Psoas muscle (tissue), 8 donors: ENCODE measurements around the gene YWHAH. TPM values are rescaled to one million over a fixed set of nuclear protein-coding genes. Genes with fewer than 3 reads are reported as not detected.
A peak's percentile ranks its signal among the peaks of the same experiment; 100 is the strongest.

Experiments used
- ATAC-seq, 4 donors: fragments of 200-7000 bp; cut with Tn5 transposase; one replicate each; pipeline ENCODE4 v1.9.1; 2020; ENCODE audit warnings: moderate library complexity in 3 of 4, mild to moderate bottlenecking in 2 of 4
- DNase-seq, 2 donors: peaks; one replicate each; pipeline ENCODE4 v3.0.0-alpha.2; 2020
- H3K27ac ChIP-seq: fragments of 200-600 bp; one replicate; pipeline ENCODE4 v1.8.0; 2022
- H3K27me3 ChIP-seq, 3 donors: fragments of 200-600 bp in 1 of 3; one replicate each; pipeline versions ENCODE4 v1.6.1 to v1.8.0; 2013 to 2022; ENCODE audit warnings: low read length in 2 of 3, mild to moderate bottlenecking in 2 of 3, moderate library complexity in 1 of 3; ENCODE audit not compliant: insufficient read depth in 3 of 3
- H3K36me3 ChIP-seq, 2 donors: fragments of 200-600 bp in 1 of 2; one replicate each; pipeline versions ENCODE4 v1.6.1 to v1.8.0; 2013 to 2022; ENCODE audit warnings: low read depth in 1 of 2, mild to moderate bottlenecking in 1 of 2, moderate library complexity in 1 of 2; ENCODE audit not compliant: insufficient read depth in 1 of 2
- H3K4me1 ChIP-seq: fragments of 200-600 bp; one replicate; pipeline ENCODE4 v1.8.0; 2022
- H3K4me3 ChIP-seq: fragments of 200-600 bp; one replicate; pipeline ENCODE4 v1.8.0; 2022; ENCODE audit warnings: mild to moderate bottlenecking
- H3K9me3 ChIP-seq: fragments of 200-600 bp; one replicate; pipeline ENCODE4 v1.8.0; 2022
- WGBS, 3 donors: extraction: QIAGEN DNeasy Blood & Tissue Kit; methylation state at CpG; one replicate each; pipeline versions ENCODE4 v1.1.6 to v1.1.7; 2013; 5-methylcytosine and 5-hydroxymethylcytosine counted together
- intact Hi-C, 2 donors: fragments of 100-400 bp; cut with DNase I; formaldehyde crosslinking; loops; one replicate each; pipeline versions ENCODE4 v1.11.0 to v1.14.2; 2022
- polyA plus RNA-seq, 3 donors: library from polyadenylated mRNA; stranded (reverse); fragments of 200-250 nt; gene quantifications; one replicate each; pipeline ENCODE4 v1.2.3, GENCODE V29; 2013
- total RNA-seq, 4 donors: library from RNA; stranded (reverse); fragmentation: NEBNext Ultra II Directional in 2 of 4; extraction: Animal tissue kit (Norgen Biotek cat#: 25700) in 2 of 4; gene quantifications; one replicate each; pipeline versions ENCODE4 v1.2.1 to v1.2.4, GENCODE V29; 2021 to 2023
- TF ChIP-seq, protein P1 (sequence below): fragments of 200-600 bp; IDR thresholded peaks from one replicate; pipeline ENCODE4 v1.8.0; 2022; ENCODE audit warnings: antibody characterized with exemption
- donor health status: healthy with polysubstance abuse.
- donor health status: DM: no; HTN: no; CAD: no; lungs with moderate emphysema.
- donor health status: Bipolar disorder and iron deficiency.
- donor health status: healthy.
- donor health status: DM: yes; HTN: yes; CAD: no.
- donor health status: DM: no; HTN: no; CAD: no.
- donor health status: DM: no; HTN: no; CAD: no.
- donor health status: DM: yes; HTN: yes; CAD: no.

YWHAH gene
- total and polyA plus RNA-seq, 7 donors, result 47.8 to 133 (median 53.4) TPM

- ATAC-seq (peak; percentile 29 to 44 (median 38)), DNase-seq (peak; percentile 66 to 80)
- Histone ChIP-seq H3K9me3 (no peaks in the 10 kb centered on the region), H3K27me3 (no peaks in the 10 kb centered on the region), H3K27ac (peak overlapping the region; percentile 96), H3K4me3 (peak overlapping the region; percentile 98), H3K36me3 (peaks cover 0 to 34% of the 10 kb centered on the region in 2 donors), H3K4me1 (peaks cover 27% of the 10 kb centered on the region)
- 1 to 3% (median 2%) methylated on average over 37 to 76 of the region's 76 CpGs for WGBS, 3 donors
- TF ChIP-seq, protein P1, sequence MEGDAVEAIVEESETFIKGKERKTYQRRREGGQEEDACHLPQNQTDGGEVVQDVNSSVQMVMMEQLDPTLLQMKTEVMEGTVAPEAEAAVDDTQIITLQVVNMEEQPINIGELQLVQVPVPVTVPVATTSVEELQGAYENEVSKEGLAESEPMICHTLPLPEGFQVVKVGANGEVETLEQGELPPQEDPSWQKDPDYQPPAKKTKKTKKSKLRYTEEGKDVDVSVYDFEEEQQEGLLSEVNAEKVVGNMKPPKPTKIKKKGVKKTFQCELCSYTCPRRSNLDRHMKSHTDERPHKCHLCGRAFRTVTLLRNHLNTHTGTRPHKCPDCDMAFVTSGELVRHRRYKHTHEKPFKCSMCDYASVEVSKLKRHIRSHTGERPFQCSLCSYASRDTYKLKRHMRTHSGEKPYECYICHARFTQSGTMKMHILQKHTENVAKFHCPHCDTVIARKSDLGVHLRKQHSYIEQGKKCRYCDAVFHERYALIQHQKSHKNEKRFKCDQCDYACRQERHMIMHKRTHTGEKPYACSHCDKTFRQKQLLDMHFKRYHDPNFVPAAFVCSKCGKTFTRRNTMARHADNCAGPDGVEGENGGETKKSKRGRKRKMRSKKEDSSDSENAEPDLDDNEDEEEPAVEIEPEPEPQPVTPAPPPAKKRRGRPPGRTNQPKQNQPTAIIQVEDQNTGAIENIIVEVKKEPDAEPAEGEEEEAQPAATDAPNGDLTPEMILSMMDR, result no peak
- intact Hi-C loops, result no loop called here
Measured at GRCh38 chr22:31944700-31945442, 536 bp downstream of the YWHAH start.

- no peaks in the 10 kb centered on the region for H3K9me3 ChIP-seq
- TF ChIP-seq, protein P1, result no peak
- no peak for ATAC-seq
- no peaks in the 10 kb centered on the region for H3K27me3 ChIP-seq
- 14 to 19% (median 19%) methylated on average over 15 of the region's 15 CpGs for WGBS, 3 donors
- peaks cover 28% of the 10 kb centered on the region for H3K4me1 ChIP-seq
- H3K27ac ChIP-seq, result peak overlapping the region; percentile 96
- peaks cover 0 to 35% of the 10 kb centered on the region in 2 donors for H3K36me3 ChIP-seq
- intact Hi-C loops, result no loop called here
- peak overlapping the region; percentile 98 for H3K4me3 ChIP-seq
- no peak for DNase-seq
Measured at GRCh38 chr22:31945443-31945855, 1.1 kb downstream of the YWHAH start.

DNA sequence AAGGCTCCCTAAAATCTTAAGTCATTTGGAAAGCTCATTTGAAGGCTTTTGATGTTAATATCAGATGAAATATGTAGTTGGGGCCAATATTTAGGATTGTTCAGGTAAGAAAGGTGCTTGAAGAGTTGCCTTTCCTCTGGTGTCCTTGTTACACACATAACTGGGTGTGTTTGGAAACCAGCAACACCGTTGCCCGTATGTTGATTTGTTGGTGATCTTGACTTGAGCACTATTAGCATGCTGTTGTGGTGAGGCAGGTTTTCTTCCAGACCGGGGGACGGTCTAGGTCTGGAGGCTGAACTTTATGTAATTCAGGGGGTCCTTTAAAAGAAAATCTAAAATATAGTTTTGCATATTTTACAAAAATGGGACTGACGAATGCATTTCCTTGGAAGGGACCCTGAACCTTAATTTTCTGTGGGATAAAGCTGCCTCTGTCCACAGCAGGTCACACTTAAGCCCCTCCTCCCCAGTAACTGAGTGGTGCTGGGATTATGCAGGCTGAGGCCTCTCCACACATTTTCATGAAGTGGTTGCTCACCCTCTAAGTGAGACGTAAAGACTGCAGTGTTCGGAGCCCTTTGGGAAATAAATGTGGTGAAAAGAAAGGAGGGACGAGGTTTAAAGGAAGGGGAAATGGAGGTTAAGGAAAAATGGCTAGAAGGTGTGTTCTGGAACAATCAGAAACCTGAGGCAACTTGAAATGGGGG lies 1.8 kb downstream of the YWHAH start:
- H3K9me3 ChIP-seq, result no peaks in the 10 kb centered on the region
- intact Hi-C loops, result no loop called here
- WGBS, 3 donors, result 56 to 59% (median 59%) methylated on average over 8 of the region's 8 CpGs
- TF ChIP-seq, protein P1, result no peak
- peaks cover 0 to 40% of the 10 kb centered on the region in 2 donors for H3K36me3 ChIP-seq
- H3K4me3 ChIP-seq, result peak overlapping the region; percentile 98
- no peak for DNase-seq
- no peaks in the 10 kb centered on the region for H3K27me3 ChIP-seq
- H3K27ac ChIP-seq, result peak overlapping the region; percentile 96
- H3K4me1 ChIP-seq, result peaks cover 35% of the 10 kb centered on the region
- ATAC-seq, result no peak

- TF ChIP-seq, protein P1, result peak; percentile 30
- H3K27me3 ChIP-seq, result no peaks in the 10 kb centered on the region
- H3K4me3 ChIP-seq, result peak overlapping the region; percentile 98
- WGBS, 3 donors, result 50 to 52% (median 51%) methylated on average over 2 of the region's 2 CpGs
- H3K9me3 ChIP-seq, result no peaks in the 10 kb centered on the region
- intact Hi-C loops, result no loop called here
- ATAC-seq (no peak), DNase-seq (no peak)
- peaks cover 45% of the 10 kb centered on the region for H3K4me1 ChIP-seq
- H3K36me3 ChIP-seq, result peaks cover 0 to 40% of the 10 kb centered on the region in 2 donors
- H3K27ac ChIP-seq, result no peak overlapping the region
Measured at GRCh38 chr22:31947296-31947695, 3.0 kb downstream of the YWHAH start.
